ENCODE measurements around the gene ABCA7. TPM values are rescaled to one million over a fixed set of nuclear protein-coding genes. Genes with fewer than 3 reads are reported as not detected.

ABCA7 gene
- total RNA-seq, 3 donors from 2014 or later (not counting 1 experiment from before 2014, with no cell fraction given) = 73.3 to 149 (median 121) TPM

DNA sequence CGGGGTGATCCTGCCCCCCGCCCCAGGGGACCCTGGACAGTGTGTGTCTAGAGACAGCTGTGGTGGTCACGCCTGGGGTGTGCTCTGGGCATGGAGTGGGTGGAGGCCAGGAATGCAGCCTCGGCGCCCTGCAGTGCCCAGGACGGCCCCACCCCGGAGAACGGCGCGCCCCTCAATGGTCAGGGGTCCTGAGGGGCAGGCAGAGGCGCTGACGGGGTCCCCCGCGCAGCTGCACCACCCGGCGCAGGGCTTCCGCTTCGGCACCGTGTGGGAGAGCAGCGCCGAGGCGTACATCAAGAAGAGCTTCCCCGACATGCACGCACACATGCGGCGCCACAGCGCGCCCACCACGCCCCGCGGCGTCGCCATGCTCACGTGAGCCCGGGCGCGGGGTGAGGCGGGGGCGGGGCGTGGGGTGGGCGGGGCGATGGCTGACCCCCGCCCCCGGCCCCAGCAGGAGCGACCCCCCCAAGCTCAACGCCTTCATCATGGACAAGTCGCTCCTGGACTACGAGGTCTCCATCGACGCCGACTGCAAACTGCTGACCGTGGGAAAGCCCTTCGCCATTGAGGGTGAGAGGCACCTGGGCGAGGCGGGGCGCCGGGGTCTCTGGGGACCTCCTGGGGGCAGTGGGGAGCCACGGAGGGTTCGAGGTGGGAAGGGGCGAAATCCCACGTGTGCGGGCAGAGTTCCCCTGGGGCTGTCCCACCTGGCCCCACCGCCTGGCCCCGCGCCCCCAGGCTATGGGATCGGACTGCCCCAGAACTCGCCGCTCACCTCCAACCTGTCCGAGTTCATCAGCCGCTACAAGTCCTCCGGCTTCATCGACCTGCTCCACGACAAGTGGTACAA is 32.3 kb upstream of the ABCA7 start:
- TF ChIP-seq, protein P1, sequence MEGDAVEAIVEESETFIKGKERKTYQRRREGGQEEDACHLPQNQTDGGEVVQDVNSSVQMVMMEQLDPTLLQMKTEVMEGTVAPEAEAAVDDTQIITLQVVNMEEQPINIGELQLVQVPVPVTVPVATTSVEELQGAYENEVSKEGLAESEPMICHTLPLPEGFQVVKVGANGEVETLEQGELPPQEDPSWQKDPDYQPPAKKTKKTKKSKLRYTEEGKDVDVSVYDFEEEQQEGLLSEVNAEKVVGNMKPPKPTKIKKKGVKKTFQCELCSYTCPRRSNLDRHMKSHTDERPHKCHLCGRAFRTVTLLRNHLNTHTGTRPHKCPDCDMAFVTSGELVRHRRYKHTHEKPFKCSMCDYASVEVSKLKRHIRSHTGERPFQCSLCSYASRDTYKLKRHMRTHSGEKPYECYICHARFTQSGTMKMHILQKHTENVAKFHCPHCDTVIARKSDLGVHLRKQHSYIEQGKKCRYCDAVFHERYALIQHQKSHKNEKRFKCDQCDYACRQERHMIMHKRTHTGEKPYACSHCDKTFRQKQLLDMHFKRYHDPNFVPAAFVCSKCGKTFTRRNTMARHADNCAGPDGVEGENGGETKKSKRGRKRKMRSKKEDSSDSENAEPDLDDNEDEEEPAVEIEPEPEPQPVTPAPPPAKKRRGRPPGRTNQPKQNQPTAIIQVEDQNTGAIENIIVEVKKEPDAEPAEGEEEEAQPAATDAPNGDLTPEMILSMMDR (IDR thresholded peaks at IDR 0.05) = no peak
- Mint-ChIP-seq H3K27ac (peak overlapping the region in 1 of 2 donors; percentile 48), H3K9me3 (no peaks in the 10 kb centered on the region), H3K4me3 (no peak overlapping the region), H3K27me3 (ENCODE audit: low read depth in 2 of 2) (peaks cover 2% of the 10 kb centered on the region in 2 donors), H3K36me3 (no peaks in the 10 kb centered on the region), H3K4me1 (peaks cover 0 to 6% of the 10 kb centered on the region in 2 donors)
- no peaks in the 10 kb centered on the region for H3K27me3 ChIP-seq (ENCODE audit: control insufficient read depth, insufficient read depth, low read length)
- intact Hi-C loops (cut with micrococcal nuclease) = no loop called here
- 95% methylated on average over 73 of the region's 73 CpGs for WGBS (ENCODE audit: insufficient coverage)
- H3K27ac ChIP-seq (ENCODE audit: low read length) = no peak overlapping the region
- no peak overlapping the region for H3K4me3 ChIP-seq (ENCODE audit: low read length)
- no peaks in the 10 kb centered on the region for H3K9me3 ChIP-seq (ENCODE audit: control insufficient read depth, insufficient read depth, low read length)
- no peak for DNase-seq
- H3K4me1 ChIP-seq (ENCODE audit: control insufficient read depth, insufficient read depth, low read length) = no peaks in the 10 kb centered on the region
- H3K36me3 ChIP-seq (ENCODE audit: control insufficient read depth, insufficient read depth, low read length) = peaks cover 20% of the 10 kb centered on the region
- no peak for ATAC-seq

DNA sequence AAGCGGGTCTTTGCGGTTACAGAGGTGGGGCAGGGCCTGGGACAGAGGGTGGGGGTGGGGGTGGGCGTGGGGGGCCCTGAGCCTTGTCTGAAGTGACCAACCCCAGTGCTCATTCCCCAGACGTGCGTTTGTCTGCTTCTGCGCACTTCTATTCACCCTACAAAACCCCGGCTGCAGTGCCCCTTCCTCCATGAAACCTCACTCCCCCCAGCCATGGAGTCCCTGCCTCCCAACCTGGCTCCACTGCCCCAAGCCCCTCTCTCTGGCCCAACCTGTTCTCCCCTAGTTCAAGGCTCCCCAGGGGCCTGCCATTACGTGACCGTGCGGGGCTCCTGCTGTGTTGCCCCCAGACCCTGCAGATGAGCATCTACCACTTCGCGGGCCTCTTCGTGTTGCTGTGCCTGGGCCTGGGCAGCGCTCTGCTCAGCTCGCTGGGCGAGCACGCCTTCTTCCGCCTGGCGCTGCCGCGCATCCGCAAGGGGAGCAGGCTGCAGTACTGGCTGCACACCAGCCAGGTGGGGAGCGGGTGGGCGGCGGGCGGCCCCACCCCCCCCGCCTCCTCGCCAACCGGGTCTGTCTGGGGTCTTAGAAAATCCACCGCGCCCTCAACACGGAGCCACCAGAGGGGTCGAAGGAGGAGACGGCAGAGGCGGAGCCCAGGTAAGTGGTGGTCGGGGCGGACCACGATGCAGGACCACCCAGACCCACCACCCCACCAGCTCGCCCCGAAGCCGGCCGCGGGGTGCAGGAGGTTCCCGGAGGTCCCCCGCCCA is 31.5 kb upstream of the ABCA7 start:
- 93% methylated on average over 42 of the region's 45 CpGs for WGBS (ENCODE audit: insufficient coverage)
- peaks cover 27% of the 10 kb centered on the region for H3K36me3 ChIP-seq (ENCODE audit: control insufficient read depth, insufficient read depth, low read length)
- H3K36me3 Mint-ChIP-seq = no peaks in the 10 kb centered on the region
- ATAC-seq (no peak), DNase-seq (no peak)
- intact Hi-C loops (cut with micrococcal nuclease) = no loop called here
- H3K4me3 Mint-ChIP-seq = no peak overlapping the region
- H3K4me3 ChIP-seq (ENCODE audit: low read length) = no peak overlapping the region
- TF ChIP-seq, protein P1 (IDR thresholded peaks at IDR 0.05) = no peak
- no peaks in the 10 kb centered on the region for H3K27me3 Mint-ChIP-seq (ENCODE audit: low read depth in 2 of 2)
- no peaks in the 10 kb centered on the region for H3K27me3 ChIP-seq (ENCODE audit: control insufficient read depth, insufficient read depth, low read length)
- H3K4me1 ChIP-seq (ENCODE audit: control insufficient read depth, insufficient read depth, low read length) = no peaks in the 10 kb centered on the region
- H3K27ac Mint-ChIP-seq = no peak overlapping the region
- no peaks in the 10 kb centered on the region for H3K9me3 Mint-ChIP-seq
- no peak overlapping the region for H3K27ac ChIP-seq (ENCODE audit: low read length)
- no peaks in the 10 kb centered on the region for H3K9me3 ChIP-seq (ENCODE audit: control insufficient read depth, insufficient read depth, low read length)
- peaks cover 0 to 4% of the 10 kb centered on the region in 2 donors for H3K4me1 Mint-ChIP-seq

DNA sequence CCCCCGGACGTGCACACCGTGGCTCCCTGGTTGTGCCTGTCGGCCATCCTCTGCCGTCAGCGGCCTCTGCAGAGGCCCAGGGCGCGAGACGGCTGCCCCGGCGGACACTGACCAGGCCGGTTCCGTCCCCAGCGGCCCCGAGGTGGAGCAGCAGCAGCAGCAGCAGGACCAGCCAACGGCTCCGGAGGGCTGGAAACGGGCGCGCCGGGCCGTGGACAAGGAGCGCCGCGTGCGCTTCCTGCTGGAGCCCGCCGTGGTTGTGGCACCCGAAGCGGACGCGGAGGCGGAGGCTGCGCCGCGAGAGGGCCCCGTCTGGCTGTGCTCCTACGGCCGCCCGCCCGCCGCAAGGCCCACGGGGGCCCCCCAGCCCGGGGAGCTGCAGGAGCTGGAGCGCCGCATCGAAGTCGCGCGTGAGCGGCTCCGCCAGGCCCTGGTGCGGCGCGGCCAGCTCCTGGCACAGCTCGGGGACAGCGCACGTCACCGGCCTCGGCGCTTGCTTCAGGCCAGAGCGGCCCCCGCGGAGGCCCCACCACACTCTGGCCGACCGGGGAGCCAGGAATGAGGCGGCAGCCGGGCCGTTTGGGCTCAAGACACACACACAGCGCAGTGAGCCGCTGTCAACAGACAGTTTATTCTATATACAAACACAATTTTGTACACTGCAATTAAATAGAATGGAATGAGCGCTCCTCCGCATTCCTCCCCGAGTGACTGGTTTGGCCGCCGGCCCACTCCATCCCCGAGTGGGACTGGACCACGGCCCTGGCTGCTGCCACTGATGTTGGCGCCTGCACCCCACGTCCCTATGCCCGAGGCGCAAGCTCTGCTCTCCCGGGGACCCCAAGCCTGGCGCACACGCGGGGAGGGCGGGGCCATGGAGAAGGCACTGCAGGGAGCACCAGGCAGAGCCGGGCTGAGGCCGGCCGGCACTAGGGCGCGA is 30.6 kb upstream of the ABCA7 start:
- 90% methylated on average over 90 of the region's 92 CpGs for WGBS (ENCODE audit: insufficient coverage)
- no peaks in the 10 kb centered on the region for H3K4me1 ChIP-seq (ENCODE audit: control insufficient read depth, insufficient read depth, low read length)
- H3K27me3 ChIP-seq (ENCODE audit: control insufficient read depth, insufficient read depth, low read length) = no peaks in the 10 kb centered on the region
- TF ChIP-seq, protein P1 (IDR thresholded peaks at IDR 0.05) = no peak
- Mint-ChIP-seq H3K27ac (no peak overlapping the region), H3K4me1 (peaks cover 0 to 4% of the 10 kb centered on the region in 2 donors), H3K27me3 (ENCODE audit: low read depth in 2 of 2) (no peaks in the 10 kb centered on the region), H3K9me3 (no peaks in the 10 kb centered on the region), H3K36me3 (no peaks in the 10 kb centered on the region), H3K4me3 (no peak overlapping the region)
- H3K27ac ChIP-seq (ENCODE audit: low read length) = no peak overlapping the region
- no peaks in the 10 kb centered on the region for H3K9me3 ChIP-seq (ENCODE audit: control insufficient read depth, insufficient read depth, low read length)
- ATAC-seq (no peak), DNase-seq (no peak)
- intact Hi-C loops (cut with micrococcal nuclease) = no loop called here
- no peak overlapping the region for H3K4me3 ChIP-seq (ENCODE audit: low read length)
- H3K36me3 ChIP-seq (ENCODE audit: control insufficient read depth, insufficient read depth, low read length) = peaks cover 33% of the 10 kb centered on the region
